ENCODE data around the gene MOB3B.

MOB3B gene

DNA sequence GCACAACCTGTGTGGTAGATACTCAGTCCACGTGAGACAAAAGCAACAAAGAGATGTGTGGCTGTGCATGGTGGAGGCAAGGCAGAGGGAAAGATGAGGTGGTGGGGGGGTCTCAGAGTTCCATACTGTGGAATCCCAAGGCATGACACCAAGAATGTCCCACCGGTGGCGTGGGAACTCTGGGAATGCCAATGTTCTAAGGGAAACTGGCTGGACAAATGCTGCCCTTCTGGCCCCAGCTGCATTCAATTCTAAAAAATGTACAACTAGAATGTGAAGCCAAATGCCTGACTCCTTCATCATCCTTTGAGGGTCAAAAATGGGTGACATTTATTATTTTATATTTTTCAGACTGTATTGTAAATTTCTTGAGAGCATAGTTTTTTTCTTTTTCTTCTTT lies 174.4 kb downstream of the MOB3B start:
- no peak for DNase-seq

DNA sequence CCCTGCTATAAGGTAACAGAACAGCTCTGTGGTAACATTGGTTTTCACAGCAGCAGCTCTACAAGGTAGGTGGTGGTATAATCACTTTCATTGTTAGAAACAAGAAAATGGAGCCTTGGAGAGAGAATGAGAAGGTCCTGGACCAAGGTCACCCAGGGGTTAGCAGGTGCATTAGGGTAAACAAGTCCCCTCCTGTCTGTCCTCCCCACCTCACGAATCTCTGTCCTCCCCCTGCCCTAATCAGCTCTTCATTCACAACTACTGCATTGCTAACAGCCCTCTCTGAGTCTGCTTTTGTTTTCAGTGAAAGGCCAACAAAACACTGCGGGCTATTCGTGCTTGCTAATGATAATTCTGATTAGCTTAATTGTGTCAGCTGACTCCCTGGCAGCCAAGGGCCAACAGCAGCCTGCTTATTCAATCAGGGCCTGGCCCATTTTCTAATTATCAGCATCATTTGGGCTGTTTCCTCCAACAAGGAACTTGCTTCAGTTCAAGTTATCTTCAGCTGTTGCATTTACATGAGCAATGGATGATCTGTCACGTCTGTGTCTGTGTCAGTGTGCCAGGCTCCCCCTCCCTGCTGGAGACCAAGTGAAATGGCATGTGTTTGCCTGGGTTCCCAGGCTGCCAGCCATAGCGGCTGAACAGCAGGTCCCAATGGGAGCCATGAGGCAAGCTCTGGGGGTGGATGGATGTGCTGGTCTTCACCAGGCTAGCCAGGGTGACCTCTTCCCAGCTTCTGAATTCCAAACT lies 176.0 kb downstream of the MOB3B start:
- no peak for DNase-seq

DNA sequence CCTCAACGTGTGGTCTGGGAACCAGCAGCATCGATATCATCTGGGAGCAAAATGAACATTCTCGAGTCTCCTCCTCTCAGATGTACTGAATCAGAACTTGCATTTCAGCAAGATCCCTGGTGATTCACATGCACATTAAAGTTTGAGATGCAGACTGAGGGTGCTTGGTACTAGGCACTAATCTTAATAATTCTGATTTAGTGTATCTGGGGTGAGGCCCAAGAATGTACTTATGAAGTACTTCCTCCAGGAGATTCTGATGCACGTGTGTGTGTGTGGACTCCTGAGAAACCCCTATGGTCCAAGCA lies 176.5 kb downstream of the MOB3B start:
- no peak for DNase-seq

GRCh38 chr9:27352457-27353165 lies 177.0 kb downstream of the MOB3B start:
- DNase-seq = peak; percentile 13

DNA sequence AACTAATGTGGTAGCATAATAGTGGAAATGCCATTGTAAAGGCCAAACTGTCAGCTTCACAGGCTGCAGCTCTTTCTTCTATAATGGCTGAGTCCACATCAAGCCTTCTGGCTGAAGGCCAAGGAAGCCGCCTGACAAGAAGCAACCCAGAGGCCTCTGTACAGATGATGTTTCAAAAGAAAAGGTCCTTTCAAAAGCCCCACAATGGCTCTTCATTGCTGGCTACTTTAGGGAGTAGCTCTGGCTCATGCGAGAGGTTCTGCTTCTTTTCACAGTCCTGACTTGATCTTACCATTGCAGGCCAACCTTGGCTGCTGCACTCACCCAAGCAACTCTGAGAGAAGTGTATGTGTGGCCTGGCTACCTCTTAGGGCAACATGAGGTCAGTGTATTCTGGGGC lies 178.2 kb downstream of the MOB3B start:
- DNase-seq = no peak

DNA sequence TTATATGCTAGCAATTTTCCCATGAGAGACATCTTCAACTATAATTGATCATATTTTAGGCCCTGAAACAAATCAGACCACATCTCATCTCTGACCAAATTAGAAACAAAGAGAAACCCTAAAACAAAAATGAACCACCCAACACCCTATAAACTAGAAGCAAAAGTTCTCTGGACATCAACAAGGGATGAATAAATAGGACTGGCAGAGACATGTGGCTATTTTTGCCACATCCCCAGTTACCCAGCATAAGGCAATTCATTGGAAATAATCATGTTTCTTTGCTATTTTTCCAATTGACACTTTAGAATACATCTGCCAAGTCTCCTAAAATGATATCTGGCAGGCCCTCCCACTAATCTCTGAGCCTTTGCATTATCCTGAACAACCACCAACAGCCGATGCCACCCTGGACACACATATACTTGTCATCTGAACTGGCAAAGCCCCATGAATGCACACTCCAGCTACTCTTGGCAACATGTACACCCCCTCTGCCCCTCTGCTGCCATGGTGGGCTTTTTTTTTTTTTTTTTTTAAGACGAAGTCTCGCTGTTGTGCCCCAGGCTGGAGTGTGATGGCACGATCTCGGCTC lies 179.1 kb downstream of the MOB3B start:
- DNase-seq = no peak

GRCh38 chr9:27349698-27350080 lies 179.9 kb downstream of the MOB3B start:
- DNase-seq = no peak

DNA sequence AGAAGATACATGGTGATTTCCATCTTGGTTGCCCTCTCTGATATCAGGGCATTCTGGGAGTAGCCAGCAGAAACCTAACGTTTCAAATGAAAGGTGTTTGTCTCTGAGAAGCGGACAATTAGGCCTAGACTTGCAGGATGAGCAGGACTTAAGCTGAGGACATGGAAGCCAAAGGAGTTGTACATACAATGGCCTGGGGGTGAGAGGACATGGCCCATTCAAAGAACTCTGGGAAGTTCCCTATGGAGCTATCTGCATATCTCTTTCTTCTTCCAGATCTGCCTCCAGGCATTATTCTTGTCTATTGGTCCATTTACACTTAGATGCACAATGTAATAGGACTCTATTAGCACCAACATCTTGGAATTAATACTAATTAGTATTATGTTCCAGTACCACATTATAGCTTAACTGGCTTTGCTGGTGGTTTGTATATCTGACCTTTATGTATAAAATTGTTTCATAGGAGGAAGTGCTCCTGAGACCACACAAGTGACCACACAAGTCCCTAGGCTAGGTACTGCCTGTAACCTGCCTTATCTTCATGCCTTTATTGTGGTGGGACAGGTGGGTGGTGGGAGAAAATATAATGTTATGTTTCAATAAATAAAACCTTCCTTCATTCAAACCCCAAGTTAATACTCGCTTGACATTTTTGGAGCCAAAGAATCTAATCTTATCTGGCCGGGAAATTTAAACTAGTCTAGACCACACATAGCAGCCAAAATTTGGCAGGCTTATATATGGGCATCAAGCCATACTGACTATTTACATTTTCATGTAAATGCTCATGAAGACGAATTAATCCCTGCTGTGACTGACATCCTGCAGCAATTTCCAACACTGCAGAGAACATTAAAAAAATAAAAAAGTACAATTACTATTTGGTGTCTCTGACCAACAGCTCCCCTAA lies 180.6 kb downstream of the MOB3B start:
- no peak for DNase-seq

DNA sequence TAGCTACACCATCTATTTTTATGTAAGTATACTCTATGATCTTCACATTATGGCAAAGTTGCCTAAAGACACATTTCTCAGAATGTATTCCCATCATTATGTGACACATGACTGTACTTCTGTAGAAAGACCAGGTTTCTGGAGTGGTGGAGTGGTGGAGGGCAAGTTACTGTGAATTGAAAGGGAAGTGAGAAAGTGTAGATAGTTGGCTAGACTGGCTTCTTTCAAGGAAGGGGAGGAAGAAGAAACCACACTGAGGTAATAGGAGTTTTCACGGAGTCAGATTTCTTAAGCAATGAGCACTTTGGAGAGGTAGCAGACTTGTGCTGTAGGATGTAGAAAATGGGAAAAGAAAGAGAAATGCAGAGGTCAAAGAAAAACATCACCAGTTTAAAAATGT lies 181.7 kb downstream of the MOB3B start:
- no peak for DNase-seq

DNA sequence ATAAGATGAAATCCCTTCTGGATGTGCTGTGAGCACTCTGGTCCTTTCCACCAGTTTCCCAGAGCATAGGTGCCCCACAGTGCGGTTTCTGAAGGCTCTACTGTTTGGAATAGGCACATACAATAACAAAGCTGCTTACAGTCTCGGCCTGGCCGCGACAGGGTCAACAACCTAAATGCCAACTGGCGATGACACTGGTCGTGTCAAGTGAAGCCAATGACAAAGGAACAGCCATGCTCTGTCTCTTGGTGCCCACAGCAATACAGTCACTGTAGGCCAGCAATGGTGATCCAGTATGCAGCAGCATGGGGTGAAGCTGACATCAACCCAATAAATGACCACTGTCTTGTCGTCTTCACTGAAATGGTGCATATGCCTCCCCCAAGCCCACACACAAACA lies 184.8 kb downstream of the MOB3B start:
- no peak for DNase-seq

DNA sequence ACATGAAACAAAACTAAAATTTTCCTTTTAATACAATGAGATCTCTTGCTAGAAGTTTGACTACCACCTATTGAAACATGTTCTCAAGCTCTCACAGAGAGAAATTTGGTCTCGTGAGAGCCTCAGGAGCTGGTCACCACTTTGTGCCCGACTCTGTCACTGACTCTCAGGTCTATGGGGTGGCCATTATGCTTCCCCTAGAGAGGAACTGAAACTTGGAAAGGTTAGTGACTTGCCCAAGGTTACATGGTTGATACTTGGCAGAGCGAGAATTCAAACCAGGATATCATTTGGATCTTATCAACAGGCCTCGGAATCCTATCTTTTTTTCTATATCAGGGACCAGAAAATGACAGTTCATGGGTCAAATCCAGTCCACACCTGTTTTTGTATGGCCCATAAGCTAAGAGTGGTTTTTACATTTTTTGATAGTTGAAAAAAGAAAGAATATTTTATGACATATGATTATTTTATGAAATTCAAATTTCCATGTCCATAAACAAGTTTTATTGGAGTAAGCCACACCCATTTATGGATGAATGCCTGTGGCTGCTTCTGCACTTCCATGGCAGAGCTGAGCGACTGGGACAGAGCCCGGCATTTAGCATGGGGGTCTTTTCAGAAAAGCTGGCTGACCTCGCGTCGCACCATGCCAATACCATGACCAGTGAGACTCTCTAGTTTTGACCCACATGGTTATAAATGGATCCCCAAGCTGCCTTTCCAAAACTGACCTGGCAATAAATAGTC lies 187.9 kb downstream of the MOB3B start:
- no peak for DNase-seq

GRCh38 chr9:27340961-27341511 lies 188.6 kb downstream of the MOB3B start:
- DNase-seq = no peak

DNA sequence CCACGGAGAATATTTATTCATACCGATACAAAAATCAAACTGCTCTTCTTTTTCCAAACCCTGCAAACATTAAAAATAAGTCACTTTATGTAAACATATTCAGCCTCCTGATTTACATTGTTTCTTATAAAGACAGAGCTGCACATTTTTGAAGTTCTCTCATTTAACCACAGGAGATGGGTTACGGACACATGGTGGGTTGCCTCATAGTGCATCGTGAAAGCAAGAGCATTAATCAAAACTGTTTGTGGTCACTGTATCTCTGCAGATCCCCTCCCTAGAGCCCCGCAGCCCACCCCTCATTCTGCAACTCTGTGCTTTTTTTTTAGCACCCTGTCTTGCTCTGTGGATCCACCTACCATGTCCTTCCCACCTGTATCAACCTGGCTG lies 189.3 kb downstream of the MOB3B start:
- no peak for DNase-seq

DNA sequence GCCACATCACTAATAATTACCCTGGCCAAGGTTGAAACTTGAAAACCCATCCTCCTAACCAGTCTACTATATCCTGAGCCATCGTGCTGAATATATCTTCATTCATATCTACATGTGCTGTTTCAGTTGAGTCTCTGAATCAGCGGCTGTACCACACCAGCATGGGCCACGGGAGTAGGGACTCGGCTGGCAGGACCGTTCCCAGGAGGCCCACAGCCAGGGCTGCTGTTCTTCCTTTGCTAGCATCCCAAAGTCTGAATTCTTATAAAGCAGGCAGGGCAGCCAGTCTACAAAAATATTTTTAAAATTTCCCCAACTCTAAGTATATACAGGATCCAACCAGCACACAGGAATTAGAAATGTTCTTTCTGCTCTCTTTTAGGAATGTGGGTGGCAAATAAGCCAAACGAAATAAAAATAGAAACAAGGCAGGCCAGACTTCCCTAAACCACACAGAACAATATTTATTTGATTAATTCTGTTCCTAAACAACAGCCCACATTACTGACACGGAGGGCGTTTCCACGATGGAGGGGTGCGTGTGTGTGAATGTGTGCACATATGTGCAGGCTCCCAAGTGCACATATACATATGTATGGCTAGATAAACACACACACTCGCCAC lies 189.8 kb downstream of the MOB3B start:
- no peak for DNase-seq

- no peak for DNase-seq
Observed at GRCh38 chr9:27338527-27338903, 191.1 kb downstream of the MOB3B start.

GRCh38 chr9:27337833-27338526 lies 191.6 kb downstream of the MOB3B start:
- no peak for DNase-seq

GRCh38 chr9:27337236-27337635 lies 192.4 kb downstream of the MOB3B start:
- DNase-seq = no peak

DNA sequence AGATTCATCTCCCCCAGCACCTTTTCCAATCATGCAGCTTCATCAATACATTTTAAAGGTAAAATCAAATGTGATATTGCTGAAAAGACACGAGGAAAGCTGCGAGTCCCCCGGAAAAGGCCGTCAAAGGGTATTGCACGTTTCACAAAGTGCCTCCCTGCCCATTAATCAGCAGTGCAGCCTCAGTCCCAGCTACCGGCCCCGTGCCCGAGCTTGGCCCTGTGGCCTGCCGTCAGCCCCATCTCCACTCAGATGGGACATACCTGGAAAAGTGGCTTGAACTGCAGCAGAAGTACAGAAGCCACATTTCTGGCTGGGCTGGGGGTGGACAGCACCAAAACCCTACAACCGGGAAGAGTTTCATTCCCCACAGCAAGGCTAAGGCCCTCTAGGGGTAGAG lies 192.8 kb downstream of the MOB3B start:
- DNase-seq = no peak

GRCh38 chr9:27336126-27336525 lies 193.5 kb downstream of the MOB3B start:
- DNase-seq = no peak

DNA sequence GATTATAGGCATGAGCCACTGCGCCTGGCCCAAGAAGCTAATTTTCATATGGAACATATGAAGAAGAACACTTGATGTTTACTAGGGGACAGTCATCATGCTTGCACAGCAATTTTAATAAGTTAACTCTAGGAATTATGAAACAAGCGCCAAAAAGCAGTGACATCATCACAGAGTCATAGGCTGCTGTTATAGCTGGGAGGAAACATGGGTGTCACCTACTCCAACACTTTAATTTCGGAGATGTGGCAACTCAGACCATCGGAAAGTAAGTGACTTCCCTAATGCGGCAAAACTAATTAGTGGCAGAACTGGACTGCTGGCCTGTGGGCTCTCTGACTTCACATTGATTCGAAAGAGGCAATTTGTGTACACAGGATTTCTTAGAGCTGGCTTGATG lies 194.5 kb downstream of the MOB3B start:
- DNase-seq = peak; percentile 8

Measured in CD4-positive, alpha-beta T cell treated with Interleukin-21 for 1 hour (primary cell).